GM23338 (cell line): ENCODE data around the gene CD4. TPM values are rescaled to one million over a fixed set of nuclear protein-coding genes. Genes with fewer than 3 reads are reported as not detected.

Experiments used
- ATAC-seq: fragments of 200-7000 bp; cut with Tn5 transposase; 3 replicates; pipeline ENCODE4 v1.9.1; 2020
- DNase-seq: peaks from one replicate; pipeline ENCODE4 v3.0.0-alpha.2; 2015; ENCODE audit warnings: low spot score
- H2AFZ ChIP-seq: fragments of 200-600 bp; sonication (generic); 2 replicates; pipeline ENCODE4 v1.8.0; 2016; ENCODE audit warnings: antibody characterized with exemption, mild to moderate bottlenecking, moderate library complexity
- H3F3A ChIP-seq: fragments of 200-600 bp; sonication (generic); replicated peaks from 2 replicates; pipeline ENCODE4 v1.8.0; 2017; ENCODE audit warnings: antibody characterized with exemption, mixed run types, low read depth
- H3K27ac ChIP-seq: fragments of 200-600 bp; sonication (generic); 2 replicates; pipeline ENCODE4 v1.6.1; 2016; ENCODE audit warnings: low read depth
- H3K27me3 ChIP-seq: fragments of 200-600 bp; sonication (generic); 2 replicates; pipeline ENCODE4 v1.8.0; 2016; ENCODE audit warnings: mild to moderate bottlenecking, mixed run types, moderate library complexity; ENCODE audit not compliant: insufficient read depth
- H3K36me3 ChIP-seq: fragments of 200-600 bp; sonication (generic); 2 replicates; pipeline ENCODE4 v1.8.0; 2016; ENCODE audit warnings: mild to moderate bottlenecking; ENCODE audit not compliant: insufficient read depth
- H3K4me1 ChIP-seq: fragments of 200-600 bp; sonication (generic); 2 replicates; pipeline ENCODE4 v1.8.0; 2016; ENCODE audit warnings: mild to moderate bottlenecking, moderate library complexity; ENCODE audit not compliant: insufficient read depth
- H3K4me2 ChIP-seq: fragments of 200-600 bp; sonication (generic); 2 replicates; pipeline ENCODE4 v1.7.1; 2017; ENCODE audit warnings: mixed run types
- H3K4me3 ChIP-seq: fragments of 200-600 bp; sonication (generic); 2 replicates; pipeline ENCODE4 v1.6.1; 2016; ENCODE audit warnings: mixed run types
- H3K79me2 ChIP-seq: fragments of 200-600 bp; sonication (generic); replicated peaks from 2 replicates; pipeline ENCODE4 v1.8.0; 2017; ENCODE audit warnings: mild to moderate bottlenecking; ENCODE audit not compliant: insufficient read depth
- H3K9me2 ChIP-seq: fragments of 200-600 bp; sonication (generic); 2 replicates; pipeline ENCODE4 v1.8.0; 2017; ENCODE audit not compliant: insufficient read depth
- H4K20me1 ChIP-seq: fragments of 200-600 bp; sonication (generic); replicated peaks from 2 replicates; pipeline ENCODE4 v1.8.0; 2017; ENCODE audit warnings: mild to moderate bottlenecking; ENCODE audit not compliant: insufficient read depth
- H3K27ac Mint-ChIP-seq: 2 replicates; pipeline ENCODE4 v1.8.0; 2020; ENCODE audit warnings: inconsistent platforms, mild to moderate bottlenecking, moderate library complexity, mixed read lengths
- H3K27me3 Mint-ChIP-seq: 3 replicates; pipeline ENCODE4 v1.8.0; 2022; ENCODE audit warnings: low read depth, mild to moderate bottlenecking, moderate library complexity, mixed read lengths, inconsistent platforms; ENCODE audit not compliant: insufficient read depth, poor library complexity
- H3K36me3 Mint-ChIP-seq: 3 replicates; pipeline ENCODE4 v1.8.0; 2021; ENCODE audit warnings: low read depth, mild to moderate bottlenecking, inconsistent platforms, moderate library complexity, mixed read lengths
- H3K4me1 Mint-ChIP-seq: 3 replicates; pipeline ENCODE4 v1.8.0; 2020; ENCODE audit warnings: mild to moderate bottlenecking, inconsistent platforms, mixed read lengths
- H3K4me3 Mint-ChIP-seq: 3 replicates; pipeline ENCODE4 v1.8.0; 2021; ENCODE audit warnings: moderate library complexity, mild to moderate bottlenecking, inconsistent platforms, mixed read lengths
- H3K9me3 Mint-ChIP-seq: 3 replicates; pipeline ENCODE4 v1.8.0; 2020; ENCODE audit warnings: moderate library complexity, mild to moderate bottlenecking, inconsistent platforms, mixed read lengths
- CREB1 ChIP-seq: fragments of 250-450 bp; sonication (Bioruptor Pico); IDR thresholded peaks from 2 replicates; pipeline ENCODE4 v1.5.0; 2020; ENCODE audit warnings: low read depth, mild to moderate bottlenecking, moderate library complexity
- CTCF ChIP-seq, 2 experiments: fragments of 200-600 bp in 1 of 2; sonication (generic) in 1 of 2; conservative IDR thresholded peaks; 2 replicates each; pipeline versions ENCODE4 v1.5.1 to v1.6.1; 2016 to 2017; ENCODE audit warnings: antibody characterized with exemption in 2 of 2, low read depth in 2 of 2, mild to moderate bottlenecking in 2 of 2, moderate library complexity in 1 of 2
- EZH2 ChIP-seq: fragments of 200-600 bp; sonication (generic); IDR thresholded peaks from one replicate; pipeline ENCODE4 v1.8.0; 2017; ENCODE audit warnings: antibody characterized with exemption, mild to moderate bottlenecking, low read depth; ENCODE audit not compliant: unreplicated experiment
- EZH2phosphoT487 ChIP-seq: fragments of 200-600 bp; sonication (generic); IDR thresholded peaks from one replicate; pipeline ENCODE4 v1.8.1; 2018; ENCODE audit warnings: antibody characterized with exemption; ENCODE audit not compliant: unreplicated experiment
- JUNB ChIP-seq: IDR thresholded peaks from one replicate; pipeline ENCODE4 v1.6.1; 2016; ENCODE audit warnings: antibody characterized with exemption; ENCODE audit not compliant: unreplicated experiment
- NANOG ChIP-seq: IDR thresholded peaks from 2 replicates; pipeline ENCODE4 v1.6.1; 2016; ENCODE audit warnings: antibody characterized with exemption, borderline replicate concordance
- POLR2AphosphoS5 ChIP-seq: IDR thresholded peaks from 2 replicates; pipeline ENCODE4 v1.6.1; 2016; ENCODE audit warnings: antibody characterized with exemption, low read depth
- REST ChIP-seq: IDR thresholded peaks from one replicate; pipeline ENCODE4 v1.6.1; 2018; ENCODE audit warnings: antibody characterized with exemption; ENCODE audit not compliant: unreplicated experiment
- STAT1 ChIP-seq: IDR thresholded peaks from one replicate; pipeline ENCODE4 v1.6.1; 2016; ENCODE audit warnings: antibody characterized with exemption; ENCODE audit not compliant: unreplicated experiment
- ZNF114 ChIP-seq: fragments of 250-450 bp; sonication (Bioruptor Pico); IDR thresholded peaks from 2 replicates; pipeline ENCODE4 v1.5.0; 2020; ENCODE audit warnings: mild to moderate bottlenecking, moderate library complexity
- ZNF331 ChIP-seq: fragments of 250-450 bp; sonication (Bioruptor Pico); IDR thresholded peaks from 2 replicates; pipeline ENCODE4 v1.5.0; 2020; ENCODE audit warnings: low read depth, mild to moderate bottlenecking, moderate library complexity
- ZNF462 ChIP-seq: fragments of 250-450 bp; sonication (Bioruptor Pico); IDR thresholded peaks from 2 replicates; pipeline ENCODE4 v1.5.0; 2020; ENCODE audit warnings: mild to moderate bottlenecking, moderate library complexity
- polyA plus RNA-seq: library from polyadenylated mRNA; unstranded; fragments of >200 nt; fragmentation: Nextera tagmentation; extraction: Ambion mirVana; gene quantifications from 2 replicates; pipeline ENCODE4 v1.2.1, GENCODE V29; 2016
- total RNA-seq: library from RNA; depleted of rRNA; stranded (reverse); fragments of >200 nt; shearing (Covaris generic); gene quantifications from 2 replicates; pipeline ENCODE4 v1.2.3, GENCODE V29; 2014
- TF ChIP-seq, protein P1 (sequence below): IDR thresholded peaks from 2 replicates; pipeline ENCODE4 v1.6.1; 2016; ENCODE audit warnings: antibody characterized with exemption

CD4 gene
- total and polyA plus RNA-seq, 2 experiments from 2014 or later, result 1.5 to 2.0 TPM

GRCh38 chr12:6817662-6818157, 28.4 kb downstream of the CD4 start:
- TF ChIP-seq POLR2AphosphoS5 (no peak), REST (no peak), ZNF114 (CRISPR knock-in tag) (no peak), JUNB (no peak), ZNF331 (CRISPR knock-in tag) (no peak), NANOG (no peak), EZH2 (no peak), EZH2phosphoT487 (no peak), STAT1 (no peak), ZNF462 (CRISPR knock-in tag) (no peak), CTCF (conservative IDR thresholded peaks at IDR 0.05; ENCODE audit: low read depth in 2 of 2) (no peak), CREB1 (CRISPR knock-in tag) (no peak)
- TF ChIP-seq, protein P1, sequence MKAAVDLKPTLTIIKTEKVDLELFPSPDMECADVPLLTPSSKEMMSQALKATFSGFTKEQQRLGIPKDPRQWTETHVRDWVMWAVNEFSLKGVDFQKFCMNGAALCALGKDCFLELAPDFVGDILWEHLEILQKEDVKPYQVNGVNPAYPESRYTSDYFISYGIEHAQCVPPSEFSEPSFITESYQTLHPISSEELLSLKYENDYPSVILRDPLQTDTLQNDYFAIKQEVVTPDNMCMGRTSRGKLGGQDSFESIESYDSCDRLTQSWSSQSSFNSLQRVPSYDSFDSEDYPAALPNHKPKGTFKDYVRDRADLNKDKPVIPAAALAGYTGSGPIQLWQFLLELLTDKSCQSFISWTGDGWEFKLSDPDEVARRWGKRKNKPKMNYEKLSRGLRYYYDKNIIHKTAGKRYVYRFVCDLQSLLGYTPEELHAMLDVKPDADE, result no peak
- Histone ChIP-seq H3K79me2 (no peaks in the 10 kb centered on the region), H3K27me3 (peaks cover 26% of the 10 kb centered on the region), H3K9me2 (no peaks in the 10 kb centered on the region), H3K4me2 (peak overlapping the region; percentile 66; the same call in 1 of the 2 replicates), H3K4me1 (peaks cover 35% of the 10 kb centered on the region), H4K20me1 (no peaks in the 10 kb centered on the region), H2AFZ (no peak overlapping the region), H3K4me3 (0 out of 2 replicates have a peak overlapping the region, but pooled peaks have one; percentile 40), H3F3A (peaks cover 12% of the 10 kb centered on the region; the same call in 1 of the 2 replicates), H3K27ac (no peak overlapping the region), H3K36me3 (no peaks in the 10 kb centered on the region)
- H3K36me3 Mint-ChIP-seq, result no peaks in the 10 kb centered on the region
- H3K27me3 Mint-ChIP-seq, result peaks cover 40% of the 10 kb centered on the region
- peaks cover 44% of the 10 kb centered on the region for H3K4me1 Mint-ChIP-seq
- DNase-seq (no peak), ATAC-seq (no peak)
- H3K4me3 Mint-ChIP-seq, result peak overlapping the region; percentile 61; the same call in 2 of the 3 replicates
- peak overlapping the region; percentile 50 for H3K27ac Mint-ChIP-seq
- H3K9me3 Mint-ChIP-seq, result no peaks in the 10 kb centered on the region
